ENCODE data around the gene LPIN2. TPM values are rescaled to one million over a fixed set of nuclear protein-coding genes. Genes with fewer than 3 reads are reported as not detected.

LPIN2 gene
- total and polyA plus RNA-seq, 2 of the 13 experiments (the other 11 are each of a cell fraction or from before 2014, with no cell fraction given), result 46.0 to 119 TPM

GRCh38 chr18:3012136-3013023, 564 bp downstream of the LPIN2 start (continued):
- TF ChIP-seq DMAP1 (CRISPR knock-in tag; IDR thresholded peaks at IDR 0.05), result 0 out of 2 replicates have a peak, but pooled peaks have one; percentile 37
- TF ChIP-seq ELF1 (CRISPR knock-in tag; IDR thresholded peaks at IDR 0.05), result no peak
- TF ChIP-seq ZNF615 (CRISPR knock-in tag; IDR thresholded peaks at IDR 0.05; ENCODE audit: borderline replicate concordance), result no peak
- no peak for TF ChIP-seq FOXA3 (CRISPR knock-in tag; IDR thresholded peaks at IDR 0.05)
- TF ChIP-seq HMGXB4 (CRISPR knock-in tag; IDR thresholded peaks at IDR 0.05; ENCODE audit: borderline replicate concordance in 1 of 2, low read depth in 1 of 2), result no peak
- TF ChIP-seq HMG20B (CRISPR knock-in tag; conservative IDR thresholded peaks at IDR 0.05), result no peak
- peak; percentile 26 for TF ChIP-seq AGO1 (IDR thresholded peaks at IDR 0.05; ENCODE audit: low read depth, low read length, poor library complexity, severe bottlenecking)
- TF ChIP-seq ZBTB26 (CRISPR knock-in tag; IDR thresholded peaks at IDR 0.05; ENCODE audit: borderline replicate concordance), result no peak
- no peak for TF ChIP-seq FOXP1 (IDR thresholded peaks at IDR 0.05)
- TF ChIP-seq FOXP1 (CRISPR knock-in tag; IDR thresholded peaks at IDR 0.05), result no peak
- TF ChIP-seq CHD4 (IDR thresholded peaks at IDR 0.05; ENCODE audit: borderline replicate concordance, low read length), result no peak
- peak; percentile 54; the same call in 1 of the 2 replicates for TF ChIP-seq MTA1 (CRISPR knock-in tag; IDR thresholded peaks at IDR 0.05; ENCODE audit: borderline replicate concordance)
- peak; percentile 56; the same call in 1 of the 2 replicates for TF ChIP-seq ZBTB7A (CRISPR knock-in tag; IDR thresholded peaks at IDR 0.05)
- no peak for TF ChIP-seq KAT2B (IDR thresholded peaks at IDR 0.05; ENCODE audit: borderline replicate concordance, low read depth, low read length)
- TF ChIP-seq ZNF616 (CRISPR knock-in tag; IDR thresholded peaks at IDR 0.05; ENCODE audit: low read depth), result no peak
- TF ChIP-seq TARDBP (CRISPR knock-in tag; IDR thresholded peaks at IDR 0.05), result no peak
- TF ChIP-seq, protein P1, sequence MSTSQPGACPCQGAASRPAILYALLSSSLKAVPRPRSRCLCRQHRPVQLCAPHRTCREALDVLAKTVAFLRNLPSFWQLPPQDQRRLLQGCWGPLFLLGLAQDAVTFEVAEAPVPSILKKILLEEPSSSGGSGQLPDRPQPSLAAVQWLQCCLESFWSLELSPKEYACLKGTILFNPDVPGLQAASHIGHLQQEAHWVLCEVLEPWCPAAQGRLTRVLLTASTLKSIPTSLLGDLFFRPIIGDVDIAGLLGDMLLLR (CRISPR knock-in tag; IDR thresholded peaks at IDR 0.05), result peak; percentile 48
- TF ChIP-seq, protein P2, sequence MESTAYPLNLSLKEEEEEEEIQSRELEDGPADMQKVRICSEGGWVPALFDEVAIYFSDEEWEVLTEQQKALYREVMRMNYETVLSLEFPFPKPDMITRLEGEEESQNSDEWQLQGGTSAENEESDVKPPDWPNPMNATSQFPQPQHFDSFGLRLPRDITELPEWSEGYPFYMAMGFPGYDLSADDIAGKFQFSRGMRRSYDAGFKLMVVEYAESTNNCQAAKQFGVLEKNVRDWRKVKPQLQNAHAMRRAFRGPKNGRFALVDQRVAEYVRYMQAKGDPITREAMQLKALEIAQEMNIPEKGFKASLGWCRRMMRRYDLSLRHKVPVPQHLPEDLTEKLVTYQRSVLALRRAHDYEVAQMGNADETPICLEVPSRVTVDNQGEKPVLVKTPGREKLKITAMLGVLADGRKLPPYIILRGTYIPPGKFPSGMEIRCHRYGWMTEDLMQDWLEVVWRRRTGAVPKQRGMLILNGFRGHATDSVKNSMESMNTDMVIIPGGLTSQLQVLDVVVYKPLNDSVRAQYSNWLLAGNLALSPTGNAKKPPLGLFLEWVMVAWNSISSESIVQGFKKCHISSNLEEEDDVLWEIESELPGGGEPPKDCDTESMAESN (CRISPR knock-in tag; conservative IDR thresholded peaks at IDR 0.05), result 0 out of 2 replicates have a peak, but pooled peaks have one; percentile 61
- TF ChIP-seq CEBPG (CRISPR knock-in tag; IDR thresholded peaks at IDR 0.05), result no peak
- no peak for TF ChIP-seq POLR2AphosphoS2 (IDR thresholded peaks at IDR 0.05; ENCODE audit: low read depth, low read length)
- TF ChIP-seq ZNF878 (CRISPR knock-in tag; IDR thresholded peaks at IDR 0.05), result no peak
- no peak for TF ChIP-seq ZNF570 (CRISPR knock-in tag; IDR thresholded peaks at IDR 0.05; ENCODE audit: borderline replicate concordance)
- TF ChIP-seq ZNF782 (CRISPR knock-in tag; IDR thresholded peaks at IDR 0.05; ENCODE audit: borderline replicate concordance), result 0 out of 2 replicates have a peak, but pooled peaks have one; percentile 62

Data from HepG2 (cell line).